PC-9 (cell line): ENCODE measurements around the gene TSLP.

ENCODE experiments used
- EZH2 ChIP-seq: fragments of 200-600 bp; sonication (generic); IDR thresholded peaks from 2 replicates; pipeline ENCODE4 v1.8.0; 2017; ENCODE audit warnings: antibody characterized with exemption, low read depth
- TF ChIP-seq, protein P1 (sequence below): fragments of 200-600 bp; sonication (generic); conservative IDR thresholded peaks from 2 replicates; pipeline ENCODE4 v1.6.1; 2017; ENCODE audit warnings: mixed run types, antibody characterized with exemption, mild to moderate bottlenecking, moderate library complexity

DNA sequence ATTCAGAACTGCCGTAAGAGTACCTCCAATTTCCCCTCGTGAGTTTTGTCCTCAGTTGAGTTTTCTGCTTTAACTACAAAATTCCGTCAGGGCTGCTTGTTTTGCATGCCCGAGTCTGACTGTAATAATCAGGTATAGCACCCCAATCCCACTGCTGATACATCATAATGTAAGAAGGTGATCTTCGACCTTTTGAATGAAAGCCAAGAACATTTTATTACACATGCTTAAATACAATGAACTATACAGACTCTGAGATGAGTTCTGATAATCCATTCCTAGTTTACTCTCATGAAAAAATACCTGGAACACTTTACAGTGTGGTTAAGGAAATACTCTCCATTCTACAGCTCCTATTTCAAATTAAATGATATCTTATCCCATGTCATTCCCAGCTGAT is 49.2 kb upstream of the TSLP start:
- TF ChIP-seq, protein P1, sequence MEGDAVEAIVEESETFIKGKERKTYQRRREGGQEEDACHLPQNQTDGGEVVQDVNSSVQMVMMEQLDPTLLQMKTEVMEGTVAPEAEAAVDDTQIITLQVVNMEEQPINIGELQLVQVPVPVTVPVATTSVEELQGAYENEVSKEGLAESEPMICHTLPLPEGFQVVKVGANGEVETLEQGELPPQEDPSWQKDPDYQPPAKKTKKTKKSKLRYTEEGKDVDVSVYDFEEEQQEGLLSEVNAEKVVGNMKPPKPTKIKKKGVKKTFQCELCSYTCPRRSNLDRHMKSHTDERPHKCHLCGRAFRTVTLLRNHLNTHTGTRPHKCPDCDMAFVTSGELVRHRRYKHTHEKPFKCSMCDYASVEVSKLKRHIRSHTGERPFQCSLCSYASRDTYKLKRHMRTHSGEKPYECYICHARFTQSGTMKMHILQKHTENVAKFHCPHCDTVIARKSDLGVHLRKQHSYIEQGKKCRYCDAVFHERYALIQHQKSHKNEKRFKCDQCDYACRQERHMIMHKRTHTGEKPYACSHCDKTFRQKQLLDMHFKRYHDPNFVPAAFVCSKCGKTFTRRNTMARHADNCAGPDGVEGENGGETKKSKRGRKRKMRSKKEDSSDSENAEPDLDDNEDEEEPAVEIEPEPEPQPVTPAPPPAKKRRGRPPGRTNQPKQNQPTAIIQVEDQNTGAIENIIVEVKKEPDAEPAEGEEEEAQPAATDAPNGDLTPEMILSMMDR = no peak
- TF ChIP-seq EZH2 = no peak
